ENCODE measurements around the gene ATG16L1.

GRCh38 chr2:233334915-233335314, 83.4 kb downstream of the ATG16L1 start:
- TF ChIP-seq CTCF (conservative IDR thresholded peaks at IDR 0.05; ENCODE audit: low read length): no peak
- no peak for TF ChIP-seq EZH2phosphoT487 (IDR thresholded peaks at IDR 0.05; ENCODE audit: borderline replicate concordance, low read depth, low read length)
